ENCODE data around the gene SERPINA5. TPM values are rescaled to one million over a fixed set of nuclear protein-coding genes. Genes with fewer than 3 reads are reported as not detected.

Gene SERPINA5
- total RNA-seq, 4 donors from 2014 or later, result 6.5 to 28.0 (median 10.2) TPM

DNA sequence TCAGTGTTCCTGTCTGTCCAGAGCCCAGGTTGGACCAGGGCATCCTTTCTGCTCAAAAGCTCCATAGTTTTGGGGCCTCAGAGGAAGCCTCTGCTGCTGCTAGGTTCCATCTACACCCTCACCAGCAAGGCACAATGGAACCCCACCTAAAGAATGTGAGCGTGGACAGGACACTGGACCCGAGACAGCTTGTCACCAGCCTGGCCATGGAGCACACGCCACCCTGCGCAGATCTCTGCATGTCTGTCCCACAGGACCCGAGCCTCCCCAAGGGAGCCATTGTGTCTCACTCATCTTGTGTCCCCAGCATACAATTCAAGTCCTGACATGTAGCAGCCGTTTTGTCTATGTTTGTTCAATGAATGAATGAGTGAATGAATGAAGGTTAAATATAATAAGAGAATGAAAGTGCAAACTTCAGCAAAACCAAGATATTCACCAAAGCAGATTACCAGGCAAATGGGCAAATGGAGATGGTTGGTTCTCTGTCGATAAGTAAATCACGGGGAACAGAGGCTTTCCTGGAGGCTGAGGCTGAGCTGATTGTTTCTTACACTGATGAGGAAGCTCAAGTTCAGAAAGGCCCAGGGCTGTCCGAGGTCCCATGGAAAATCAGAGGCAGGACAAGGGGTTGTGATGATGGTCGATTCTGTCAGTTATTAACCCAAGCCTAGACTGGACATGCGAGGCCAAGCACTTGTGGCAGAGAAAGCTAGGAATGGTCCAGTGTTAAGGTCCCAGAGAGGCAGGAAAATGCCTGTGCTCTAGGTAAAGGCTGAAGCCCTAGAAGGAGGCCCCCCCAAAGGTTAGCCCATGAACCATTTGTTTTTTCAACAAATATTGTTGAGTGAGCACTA, 58.0 kb downstream of the SERPINA5 start:
- Histone ChIP-seq H3K27ac (no peak overlapping the region), H3K4me1 (no peaks in the 10 kb centered on the region), H3K27me3 (no peaks in the 10 kb centered on the region), H3K36me3 (no peaks in the 10 kb centered on the region), H3K9me3 (no peaks in the 10 kb centered on the region), H3K4me3 (no peak overlapping the region)
- WGBS, 2 donors, result 79 to 89% methylated on average over 9 to 11 of the region's 11 CpGs
- no peak for DNase-seq (ENCODE audit: low spot score in 2 of 2)
- TF ChIP-seq EP300 (IDR thresholded peaks at IDR 0.05), result no peak
- TF ChIP-seq POLR2A (IDR thresholded peaks at IDR 0.05), result no peak
- TF ChIP-seq, protein P1, sequence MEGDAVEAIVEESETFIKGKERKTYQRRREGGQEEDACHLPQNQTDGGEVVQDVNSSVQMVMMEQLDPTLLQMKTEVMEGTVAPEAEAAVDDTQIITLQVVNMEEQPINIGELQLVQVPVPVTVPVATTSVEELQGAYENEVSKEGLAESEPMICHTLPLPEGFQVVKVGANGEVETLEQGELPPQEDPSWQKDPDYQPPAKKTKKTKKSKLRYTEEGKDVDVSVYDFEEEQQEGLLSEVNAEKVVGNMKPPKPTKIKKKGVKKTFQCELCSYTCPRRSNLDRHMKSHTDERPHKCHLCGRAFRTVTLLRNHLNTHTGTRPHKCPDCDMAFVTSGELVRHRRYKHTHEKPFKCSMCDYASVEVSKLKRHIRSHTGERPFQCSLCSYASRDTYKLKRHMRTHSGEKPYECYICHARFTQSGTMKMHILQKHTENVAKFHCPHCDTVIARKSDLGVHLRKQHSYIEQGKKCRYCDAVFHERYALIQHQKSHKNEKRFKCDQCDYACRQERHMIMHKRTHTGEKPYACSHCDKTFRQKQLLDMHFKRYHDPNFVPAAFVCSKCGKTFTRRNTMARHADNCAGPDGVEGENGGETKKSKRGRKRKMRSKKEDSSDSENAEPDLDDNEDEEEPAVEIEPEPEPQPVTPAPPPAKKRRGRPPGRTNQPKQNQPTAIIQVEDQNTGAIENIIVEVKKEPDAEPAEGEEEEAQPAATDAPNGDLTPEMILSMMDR (IDR thresholded peaks at IDR 0.05), result no peak

DNA sequence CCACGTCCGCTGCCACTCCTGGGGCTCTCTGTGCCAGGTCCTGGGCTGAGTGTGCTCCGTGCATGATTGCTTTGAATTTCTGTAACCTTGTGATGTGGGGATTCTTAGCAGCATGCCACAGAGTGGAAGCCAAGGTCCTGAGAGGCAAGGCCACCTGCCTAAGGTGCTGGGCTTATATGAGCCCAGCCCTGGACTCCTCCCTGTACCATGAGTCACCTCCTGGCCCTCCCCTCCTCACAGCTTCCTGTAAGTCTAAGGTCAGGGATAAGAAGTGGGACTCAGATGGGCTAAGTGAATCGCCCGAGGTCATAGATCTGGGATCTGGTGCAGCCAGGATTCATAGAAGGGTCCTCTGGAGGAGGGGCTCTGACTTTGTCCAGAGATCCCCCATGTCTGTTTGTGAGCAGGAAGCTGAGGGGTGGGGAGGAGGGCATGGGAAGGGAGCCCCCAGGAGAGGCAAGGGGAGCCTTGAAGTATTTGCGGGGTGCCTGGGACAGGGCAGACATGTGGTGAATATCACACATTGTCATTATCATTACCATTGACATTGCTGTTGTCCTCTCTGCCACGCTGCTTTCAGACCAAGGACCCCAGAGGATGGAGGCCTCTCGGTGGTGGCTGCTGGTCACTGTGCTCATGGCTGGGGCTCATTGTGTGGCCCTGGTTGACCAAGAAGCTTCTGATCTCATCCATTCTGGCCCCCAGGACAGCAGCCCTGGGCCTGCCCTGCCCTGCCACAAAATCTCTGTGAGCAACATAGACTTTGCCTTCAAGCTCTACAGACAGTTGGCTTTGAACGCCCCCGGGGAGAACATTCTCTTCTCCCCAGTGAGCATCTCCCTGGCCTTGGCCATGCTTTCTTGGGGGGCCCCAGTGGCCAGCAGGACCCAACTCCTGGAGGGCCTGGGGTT, 59.8 kb downstream of the SERPINA5 start:
- no peaks in the 10 kb centered on the region for H3K27me3 ChIP-seq
- no peak overlapping the region for H3K4me3 ChIP-seq
- DNase-seq (ENCODE audit: low spot score in 2 of 2), result no peak
- no peak for TF ChIP-seq EP300 (IDR thresholded peaks at IDR 0.05)
- TF ChIP-seq POLR2A (IDR thresholded peaks at IDR 0.05), result no peak
- TF ChIP-seq, protein P1 (IDR thresholded peaks at IDR 0.05), result no peak
- no peak overlapping the region for H3K27ac ChIP-seq
- H3K9me3 ChIP-seq, result no peaks in the 10 kb centered on the region
- H3K36me3 ChIP-seq, result no peaks in the 10 kb centered on the region
- 78 to 84% methylated on average over 9 to 10 of the region's 10 CpGs for WGBS, 2 donors
- no peaks in the 10 kb centered on the region for H3K4me1 ChIP-seq

DNA sequence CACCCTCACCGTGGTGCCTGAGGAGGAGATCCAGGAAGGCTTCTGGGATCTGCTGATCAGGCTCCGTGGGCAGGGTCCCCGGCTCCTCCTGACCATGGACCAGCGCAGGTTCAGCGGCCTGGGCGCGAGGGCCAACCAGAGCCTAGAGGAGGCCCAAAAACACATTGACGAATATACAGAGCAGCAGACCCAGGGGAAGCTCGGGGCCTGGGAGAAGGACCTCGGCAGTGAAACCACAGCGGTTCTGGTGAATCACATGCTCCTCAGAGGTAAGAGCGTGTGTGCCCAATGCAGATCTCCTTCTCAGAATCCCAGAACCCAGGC, 60.4 kb downstream of the SERPINA5 start:
- H3K9me3 ChIP-seq, result no peaks in the 10 kb centered on the region
- WGBS, 2 donors, result 91 to 98% methylated on average over 9 to 12 of the region's 12 CpGs
- H3K27ac ChIP-seq, result no peak overlapping the region
- no peaks in the 10 kb centered on the region for H3K4me1 ChIP-seq
- no peaks in the 10 kb centered on the region for H3K27me3 ChIP-seq
- H3K4me3 ChIP-seq, result no peak overlapping the region
- TF ChIP-seq EP300 (IDR thresholded peaks at IDR 0.05) (no peak), POLR2A (IDR thresholded peaks at IDR 0.05) (no peak)
- TF ChIP-seq, protein P1 (IDR thresholded peaks at IDR 0.05), result no peak
- no peaks in the 10 kb centered on the region for H3K36me3 ChIP-seq
- DNase-seq (ENCODE audit: low spot score in 2 of 2), result no peak

Other genes starting within 250 kb of the SERPINA5 start
- not detected for gene SERPINA2, start 214.7 kb upstream of the SERPINA5 start, total RNA-seq
- gene SERPINA1, start 192.8 kb upstream of the SERPINA5 start, total RNA-seq, result 10 to 100 TPM in 2 of 4 donors, 1 to 10 TPM in 2; 5.7 to 13.9 (median 9.0) TPM
- not detected for gene SERPINA11, start 128.6 kb upstream of the SERPINA5 start, total RNA-seq
- not detected for gene SERPINA9, start 105.2 kb upstream of the SERPINA5 start, total RNA-seq
- not detected for gene SERPINA12, start 72.0 kb upstream of the SERPINA5 start, total RNA-seq
- not detected for gene SERPINA4, start 20.0 kb upstream of the SERPINA5 start, total RNA-seq
- 100 to 1,000 TPM in 2 of 4 donors, 10 to 100 TPM in 2; 85.0 to 339 (median 171) TPM for gene SERPINA3, start 31.0 kb downstream of the SERPINA5 start, total RNA-seq
- 10 to 100 TPM in 1 of 4 donors, 1 to 10 TPM in 2, under 1 TPM in 1; 0.44 to 13.1 (median 2.2) TPM for gene GSC, start 188.7 kb downstream of the SERPINA5 start, total RNA-seq